ENCODE results near the gene SEPTIN12. TPM values are rescaled to one million over a fixed set of nuclear protein-coding genes. Genes with fewer than 3 reads are reported as not detected.

SEPTIN12 gene
- total RNA-seq, 1 donor from 2014 or later = not detected

DNA sequence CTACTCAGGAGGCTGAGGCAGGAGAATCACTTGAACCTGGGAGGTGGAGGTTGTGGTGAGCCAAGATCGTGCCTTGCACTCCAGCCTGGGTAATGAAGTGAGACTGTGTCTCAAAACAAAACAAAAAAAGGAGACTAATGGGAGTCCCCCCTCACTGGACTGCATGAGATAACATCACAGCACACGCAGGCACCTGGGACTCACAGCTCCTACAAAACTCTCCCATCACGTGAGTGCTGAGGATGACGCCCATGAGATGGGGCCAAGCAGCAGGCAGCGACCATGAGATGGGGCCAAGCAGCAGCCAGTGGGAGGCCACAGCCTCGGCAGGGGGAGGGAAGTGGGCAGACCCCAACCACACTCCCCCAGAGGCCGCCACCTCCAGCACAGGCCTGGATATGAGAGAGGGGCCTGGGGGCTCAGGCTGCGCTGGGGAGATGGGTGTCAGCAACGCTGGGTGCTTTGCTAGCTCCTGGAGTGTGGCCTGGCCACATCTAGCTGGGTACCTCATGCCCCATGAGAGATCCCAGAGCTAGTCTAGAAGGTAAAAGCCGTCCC, 38.4 kb downstream of the SEPTIN12 start:
- no peak overlapping the region for H3K27ac ChIP-seq
- ATAC-seq (no peak), DNase-seq (no peak)
- no peaks in the 10 kb centered on the region for H3K27me3 ChIP-seq
- H3K36me3 ChIP-seq = peaks cover 42% of the 10 kb centered on the region
- no peaks in the 10 kb centered on the region for H3K4me1 ChIP-seq
- H3K9me3 ChIP-seq = no peaks in the 10 kb centered on the region
- TF ChIP-seq, protein P1, sequence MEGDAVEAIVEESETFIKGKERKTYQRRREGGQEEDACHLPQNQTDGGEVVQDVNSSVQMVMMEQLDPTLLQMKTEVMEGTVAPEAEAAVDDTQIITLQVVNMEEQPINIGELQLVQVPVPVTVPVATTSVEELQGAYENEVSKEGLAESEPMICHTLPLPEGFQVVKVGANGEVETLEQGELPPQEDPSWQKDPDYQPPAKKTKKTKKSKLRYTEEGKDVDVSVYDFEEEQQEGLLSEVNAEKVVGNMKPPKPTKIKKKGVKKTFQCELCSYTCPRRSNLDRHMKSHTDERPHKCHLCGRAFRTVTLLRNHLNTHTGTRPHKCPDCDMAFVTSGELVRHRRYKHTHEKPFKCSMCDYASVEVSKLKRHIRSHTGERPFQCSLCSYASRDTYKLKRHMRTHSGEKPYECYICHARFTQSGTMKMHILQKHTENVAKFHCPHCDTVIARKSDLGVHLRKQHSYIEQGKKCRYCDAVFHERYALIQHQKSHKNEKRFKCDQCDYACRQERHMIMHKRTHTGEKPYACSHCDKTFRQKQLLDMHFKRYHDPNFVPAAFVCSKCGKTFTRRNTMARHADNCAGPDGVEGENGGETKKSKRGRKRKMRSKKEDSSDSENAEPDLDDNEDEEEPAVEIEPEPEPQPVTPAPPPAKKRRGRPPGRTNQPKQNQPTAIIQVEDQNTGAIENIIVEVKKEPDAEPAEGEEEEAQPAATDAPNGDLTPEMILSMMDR (IDR thresholded peaks at IDR 0.05) = no peak
- no peak overlapping the region for H3K4me3 ChIP-seq
- intact Hi-C loops (cut with DNase I) = no loop called here

- no peak for DNase-seq
- intact Hi-C loops (cut with DNase I) = no loop called here
These were observed 39.3 kb downstream of the SEPTIN12 start for GRCh38 chr16:4748682-4749411.

DNA sequence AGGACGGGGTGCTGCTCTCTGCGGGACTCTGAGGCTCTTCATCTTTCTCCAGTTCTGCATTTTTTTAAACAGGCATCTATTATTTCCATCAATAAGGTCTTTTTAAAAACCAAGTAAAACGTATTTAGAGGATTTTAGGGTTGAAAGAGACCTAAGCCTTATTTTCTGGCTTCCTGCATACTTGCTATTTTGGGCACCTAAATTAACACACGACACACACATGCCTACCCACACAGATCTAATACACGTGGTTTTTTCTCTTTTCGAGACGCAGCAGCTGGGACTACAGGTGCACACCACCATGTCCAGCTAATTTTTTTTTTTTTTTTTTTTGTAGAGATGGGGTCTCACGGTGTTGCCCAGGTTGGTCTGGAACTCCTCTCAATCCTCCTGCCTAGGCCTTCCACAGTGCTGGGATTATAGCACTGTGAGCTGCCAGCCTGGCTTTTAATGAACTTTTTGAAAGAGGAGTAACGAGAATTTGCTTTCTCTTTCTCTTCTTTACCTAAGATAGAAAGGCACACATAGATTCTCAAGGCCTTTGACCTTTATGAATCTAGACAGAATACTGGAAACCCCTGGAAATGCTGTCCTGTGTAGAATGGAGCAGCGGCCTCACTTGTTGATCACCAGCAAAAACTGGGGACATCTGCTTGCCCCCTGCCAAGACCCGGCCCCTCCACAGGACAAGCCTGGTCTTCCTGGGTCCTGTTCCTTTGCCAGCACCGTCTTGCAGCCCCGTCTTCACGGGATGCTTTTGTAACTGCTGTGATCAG, 40.1 kb downstream of the SEPTIN12 start:
- peaks cover 30% of the 10 kb centered on the region for H3K36me3 ChIP-seq
- no peak overlapping the region for H3K4me3 ChIP-seq
- no peak for DNase-seq
- H3K27me3 ChIP-seq = no peaks in the 10 kb centered on the region
- no peak overlapping the region for H3K27ac ChIP-seq
- TF ChIP-seq, protein P1 (IDR thresholded peaks at IDR 0.05) = no peak
- ATAC-seq = no peak
- H3K4me1 ChIP-seq = no peaks in the 10 kb centered on the region
- H3K9me3 ChIP-seq = no peaks in the 10 kb centered on the region
- intact Hi-C loops (cut with DNase I) = no loop called here

More at GRCh38 chr16:4748682-4749411, 39.3 kb downstream of the SEPTIN12 start:
- Histone ChIP-seq H3K27me3 (no peaks in the 10 kb centered on the region), H3K4me1 (no peaks in the 10 kb centered on the region), H3K4me3 (no peak overlapping the region), H3K27ac (no peak overlapping the region), H3K36me3 (peaks cover 37% of the 10 kb centered on the region), H3K9me3 (no peaks in the 10 kb centered on the region)
- no peak for ATAC-seq
- TF ChIP-seq, protein P1 (IDR thresholded peaks at IDR 0.05) = no peak

GRCh38 chr16:4746991-4747574, 41.1 kb downstream of the SEPTIN12 start:
- DNase-seq (no peak), ATAC-seq (no peak)
- no peaks in the 10 kb centered on the region for H3K9me3 ChIP-seq
- no peaks in the 10 kb centered on the region for H3K4me1 ChIP-seq
- TF ChIP-seq, protein P1 (IDR thresholded peaks at IDR 0.05) = no peak
- no peak overlapping the region for H3K4me3 ChIP-seq
- peaks cover 20% of the 10 kb centered on the region for H3K36me3 ChIP-seq
- H3K27ac ChIP-seq = no peak overlapping the region
- intact Hi-C loops (cut with DNase I) = no loop called here
- H3K27me3 ChIP-seq = no peaks in the 10 kb centered on the region

DNA sequence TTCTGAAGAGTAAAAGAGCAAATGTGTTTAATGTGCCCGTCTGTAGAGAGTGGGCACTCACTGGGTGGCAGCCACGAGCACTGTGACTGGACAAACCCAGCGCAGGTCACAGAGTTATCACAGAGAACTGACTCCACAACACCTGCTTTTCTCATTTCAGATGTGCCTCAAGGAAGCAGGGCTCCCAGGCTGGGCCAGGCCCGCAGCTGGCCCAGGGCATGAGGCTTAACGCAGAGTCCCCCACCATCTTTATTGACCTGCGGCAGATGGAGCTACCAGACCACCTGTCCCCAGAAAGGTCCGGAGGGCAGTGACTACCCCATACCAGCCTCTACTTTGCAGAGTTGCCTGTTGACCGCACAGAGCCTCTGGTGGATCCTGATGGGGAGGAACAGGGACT, 41.9 kb downstream of the SEPTIN12 start:
- Histone ChIP-seq H3K4me1 (no peaks in the 10 kb centered on the region), H3K9me3 (no peaks in the 10 kb centered on the region), H3K27ac (no peak overlapping the region), H3K4me3 (no peak overlapping the region), H3K36me3 (peaks cover 13% of the 10 kb centered on the region), H3K27me3 (no peaks in the 10 kb centered on the region)
- intact Hi-C loops (cut with DNase I) = no loop called here
- no peak for DNase-seq
- TF ChIP-seq, protein P1 (IDR thresholded peaks at IDR 0.05) = no peak
- ATAC-seq = no peak
